K562 (cell line): ENCODE data around the gene DNM1. TPM values are rescaled to one million over a fixed set of nuclear protein-coding genes. Genes with fewer than 3 reads are reported as not detected.

Source experiments
- ATAC-seq: fragments of 200-7000 bp; cut with Tn5 transposase; 3 replicates; pipeline ENCODE4 v1.9.1; 2020; ENCODE audit warnings: moderate library complexity
- BruUV-seq: library from RNA; stranded (reverse); fragments of 400-500 nt; replicated peaks from 2 replicates; lab custom pipeline; 2021; lab: Mats Ljungman, UMichigan
- CTCF ChIA-PET: fragments of 300-600 bp; formaldehyde crosslinking; extraction: SDS; loops from one replicate; lab custom pipeline; 2021; ENCODE audit warnings: low intra/inter-chr PET ratio; lab: Yijun Ruan, JAX
- POLR2A ChIA-PET: fragments of 300-600, 350-650 bp; sonication (Branson Sonifier 250); formaldehyde crosslinking; extraction: SDS; loops from one replicate; lab custom pipeline; 2021; ENCODE audit warnings: antibody characterized with exemption, inconsistent platforms; lab: Yijun Ruan, JAX
- DNase-seq, 4 experiments: peaks; one replicate each; pipeline versions ENCODE4 v3.0.0 to v3.0.0-alpha.2; 2011 to 2018; ENCODE audit warnings: low spot score in 3 of 4, mixed read lengths in 3 of 4; ENCODE audit errors: extremely low read depth in 1 of 4
- FAIRE-seq: peaks from 2 replicates; lab custom pipeline; 2011; peaks lifted over from hg19 to GRCh38; lab: Jason Lieb, UNC
- H2AFZ ChIP-seq: 2 replicates; pipeline ENCODE4 v1.6.0; 2011; ENCODE audit warnings: low read depth, low read length, control low read depth, inconsistent platforms
- H3K27ac ChIP-seq: fragments of 200-600 bp; 3 replicates; pipeline ENCODE4 v1.8.0; 2011; ENCODE audit warnings: low read depth, mild to moderate bottlenecking, control low read depth, inconsistent platforms, low read length, moderate library complexity, mixed read lengths; ENCODE audit errors: extremely low read depth
- H3K27me3 ChIP-seq, 2 experiments: fragments of 300-600 bp in 1 of 2; 2 replicates in 1 of 2; 3 replicates in 1 of 2; pipeline versions ENCODE4 v1.6.0 to v1.8.0; 2011; ENCODE audit warnings: inconsistent platforms in 2 of 2, low read length in 2 of 2, mild to moderate bottlenecking in 1 of 2, mixed read lengths in 1 of 2, moderate library complexity in 1 of 2; ENCODE audit not compliant: control insufficient read depth in 2 of 2, insufficient read depth in 2 of 2
- H3K36me3 ChIP-seq: fragments of 300-600 bp; 3 replicates; pipeline ENCODE4 v1.8.0; 2011; ENCODE audit warnings: mild to moderate bottlenecking, low read length, inconsistent platforms; ENCODE audit not compliant: control insufficient read depth, insufficient read depth
- H3K4me1 ChIP-seq, 2 experiments: fragments of 200-600 bp in 1 of 2; replicated peaks in 1 of 2; 2 replicates in 1 of 2; 3 replicates in 1 of 2; pipeline versions ENCODE4 v1.5.1 to v1.8.0; 2011; ENCODE audit warnings: inconsistent platforms in 2 of 2, low read length in 2 of 2, mild to moderate bottlenecking in 1 of 2, mixed read lengths in 1 of 2, moderate library complexity in 1 of 2; ENCODE audit not compliant: control insufficient read depth in 2 of 2, insufficient read depth in 2 of 2
- H3K4me2 ChIP-seq: 2 replicates; pipeline ENCODE4 v1.6.1; 2011; ENCODE audit warnings: low read length, control low read depth, inconsistent platforms, mixed read lengths; ENCODE audit not compliant: insufficient read depth
- H3K4me3 ChIP-seq: fragments of 200-600 bp; sonication (generic), shearing (Covaris generic); 2 replicates; pipeline ENCODE4 v1.5.1; 2016; ENCODE audit warnings: control low read depth, inconsistent platforms
- H3K79me2 ChIP-seq: fragments of 200-600 bp; 3 replicates; pipeline ENCODE4 v1.8.0; 2011; ENCODE audit warnings: low read length, inconsistent platforms; ENCODE audit not compliant: control insufficient read depth, insufficient read depth
- H3K9ac ChIP-seq, 2 experiments: 2 replicates each; pipeline versions ENCODE4 v1.6.0 to v1.6.1; 2011; ENCODE audit warnings: low read depth in 2 of 2, low read length in 2 of 2, control low read depth in 1 of 2, inconsistent platforms in 1 of 2, mild to moderate bottlenecking in 1 of 2, mixed read lengths in 1 of 2; ENCODE audit not compliant: insufficient read depth in 1 of 2
- H3K9me1 ChIP-seq: one replicate; pipeline ENCODE4 v1.6.0; 2011; ENCODE audit warnings: inconsistent platforms, mild to moderate bottlenecking, low read length, moderate library complexity; ENCODE audit not compliant: control insufficient read depth, insufficient read depth
- H3K9me3 ChIP-seq: replicated peaks from 2 replicates; pipeline ENCODE4 v1.5.1; 2011; ENCODE audit warnings: low read depth, low read length, inconsistent platforms; ENCODE audit not compliant: control insufficient read depth, insufficient read depth
- H4K20me1 ChIP-seq: replicated peaks from 2 replicates; pipeline ENCODE4 v1.6.1; 2011; ENCODE audit warnings: low read length, inconsistent platforms, mixed read lengths; ENCODE audit not compliant: control insufficient read depth, insufficient read depth
- ETV1 ChIP-seq: fragments of 450-650 bp; conservative IDR thresholded peaks from 2 replicates; pipeline ENCODE4 v1.6.1; 2016; ENCODE audit warnings: missing genetic modification characterization, control low read depth, low read depth, missing compliant biosample characterization
- KLF1 ChIP-seq: fragments of 450-650 bp; IDR thresholded peaks from 2 replicates; pipeline ENCODE4 v1.6.1; 2016; ENCODE audit warnings: missing genetic modification characterization, missing compliant biosample characterization
- NUFIP1 ChIP-seq: fragments of 450-650 bp; IDR thresholded peaks from 2 replicates; pipeline ENCODE4 v1.6.1; 2018; ENCODE audit not compliant: partially characterized antibody
- SMAD3 ChIP-seq: fragments of 450-650 bp; formaldehyde crosslinking; conservative IDR thresholded peaks from 2 replicates; pipeline ENCODE4 v1.4.0; 2020; ENCODE audit warnings: mild to moderate bottlenecking
- ZNF41 ChIP-seq: fragments of 250-450 bp; sonication (Bioruptor Pico); conservative IDR thresholded peaks from 2 replicates; pipeline ENCODE4 v1.4.0; 2020; ENCODE audit warnings: mild to moderate bottlenecking
- ZNF436 ChIP-seq: fragments of 250-450, 450-650 bp; sonication (Bioruptor Pico); formaldehyde crosslinking; IDR thresholded peaks from 2 replicates; pipeline ENCODE4 v1.7.0; 2020; ENCODE audit warnings: mild to moderate bottlenecking
- ZNF551 ChIP-seq: fragments of 250-450 bp; sonication (Bioruptor Pico); IDR thresholded peaks from 2 replicates; pipeline ENCODE4 v1.5.0; 2021; ENCODE audit warnings: mild to moderate bottlenecking, moderate library complexity
- WGBS: fragments of 100-300 bp; shearing (Covaris generic); methylation state at CpG from one replicate; pipeline ENCODE4 v1.1.6; 2016; ENCODE audit warnings: low coverage, mixed read lengths; ENCODE audit not compliant: insufficient coverage; ENCODE audit errors: missing lambda C conversion rate; 5-methylcytosine and 5-hydroxymethylcytosine counted together
- in situ Hi-C: fragments of 300-500 bp; cut with MboI; formaldehyde crosslinking; loops from 4 replicates; pipeline ENCODE4 v1.15.0; 2018; ENCODE audit warnings: inconsistent platforms, mixed read lengths
- intact Hi-C: fragments of 100-400 bp; cut with micrococcal nuclease; formaldehyde crosslinking; loops from 2 replicates; pipeline ENCODE4 v1.14.2; 2022
- polyA plus RNA-seq, 8 experiments: library from polyadenylated mRNA; depleted of rRNA in 4 of 8; stranded (reverse) in 5 of 8; unstranded in 3 of 8; fragments of >200 nt; fragmentation: Nextera tagmentation in 2 of 8; fragmentation: Illumina TruSeq in 1 of 8; extraction: Ambion mirVana in 2 of 8; extraction: Trizol in 1 of 8; gene quantifications; 2 replicates each; pipeline versions ENCODE4 v1.2.1 to v1.2.3, GENCODE V29; 2011 to 2014; ENCODE audit warnings: inconsistent platforms in 1 of 8, missing spikeins in 1 of 8
- total RNA-seq, 7 experiments: library from RNA; depleted of rRNA in 6 of 7; stranded (reverse); fragments of >200 nt in 6 of 7; fragmentation: Illumina TruSeq in 2 of 7; extraction: Trizol in 2 of 7; gene quantifications; 2 replicates each; pipeline versions ENCODE4 v1.2.1 to v1.2.3, GENCODE V29; 2011 to 2021; ENCODE audit warnings: low replicate concordance in 1 of 7
- TF ChIP-seq, protein P1 (sequence below): fragments of 450-650 bp; IDR thresholded peaks from 2 replicates; pipeline ENCODE4 v1.6.1; 2018; ENCODE audit warnings: mild to moderate bottlenecking, low read depth; ENCODE audit not compliant: partially characterized antibody
- TF ChIP-seq, protein P2 (sequence below): fragments of 200-600 bp; sonication (generic); IDR thresholded peaks from one replicate; pipeline ENCODE4 v1.6.1; 2012; ENCODE audit warnings: mild to moderate bottlenecking, low read depth, low read length, inconsistent platforms

Gene DNM1
- total and polyA plus RNA-seq, 9 of the 15 experiments (the other 6 are each of a cell fraction or from before 2014, with no cell fraction given): 0.39 to 23.1 (median 9.1) TPM

DNA sequence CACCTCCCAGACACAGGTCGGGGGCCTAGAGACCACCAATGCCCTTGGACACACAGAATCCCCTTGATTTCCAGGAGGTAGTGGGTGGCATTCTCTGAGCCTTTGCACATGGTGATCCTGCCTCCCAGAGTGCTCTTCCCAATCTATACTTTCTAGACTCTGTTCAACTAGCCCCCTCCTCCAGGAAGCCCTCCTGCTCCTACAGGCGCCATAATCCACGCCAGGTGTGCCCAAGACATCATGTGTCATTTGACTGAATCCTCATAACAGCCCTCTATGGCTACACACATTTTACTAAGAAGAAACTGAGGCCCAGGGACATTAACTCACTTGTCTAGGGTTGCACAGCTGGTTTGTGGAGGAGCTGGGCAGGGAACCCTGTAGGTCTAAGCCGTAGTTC, 36.0 kb upstream of the DNM1 start:
- intact Hi-C loops (no loop called here), in situ Hi-C loops (no loop called here)
- BruUV-seq: no TSS peak
- FAIRE-seq: no peak
- 97% methylated on average over 4 of the region's 4 CpGs for WGBS
- no peak overlapping the region for H2AFZ ChIP-seq
- CTCF ChIA-PET: no interaction called here
- peaks cover 0 to 23% of the 10 kb centered on the region in 2 experiments; a peak in 3 of 5 replicates for H3K4me1 ChIP-seq
- no peak overlapping the region for H3K4me3 ChIP-seq
- no peak for ATAC-seq
- H3K27me3 ChIP-seq: no peaks in the 10 kb centered on the region
- POLR2A ChIA-PET: interaction anchor here (0.6 to 11.0 kb wide), 8 partner anchors 8 to 735 kb away, joined by 3 to 155 read pairs (median 4); no protein-coding TSS in a partner anchor
- H3K9me1 ChIP-seq: no peaks in the 10 kb centered on the region
- no peak overlapping the region for H3K27ac ChIP-seq
- peaks cover 20% of the 10 kb centered on the region; the same call in 1 of the 2 replicates for H4K20me1 ChIP-seq
- H3K9me3 ChIP-seq: no peaks in the 10 kb centered on the region
- H3K4me2 ChIP-seq: no peak overlapping the region
- H3K36me3 ChIP-seq: peaks cover 82% of the 10 kb centered on the region
- DNase-seq: no peak
- H3K9ac ChIP-seq: peak overlapping the region in 1 of 2 experiments; percentile 2; a peak in 1 of 4 replicates
- peaks cover 5% of the 10 kb centered on the region; the same call in 1 of the 3 replicates for H3K79me2 ChIP-seq
- TF ChIP-seq ZNF551 (no peak), ETV1 (tag) (no peak), KLF1 (no peak), NUFIP1 (no peak), SMAD3 (CRISPR knock-in tag) (no peak), ZNF436 (peak; percentile 69), ZNF41 (CRISPR knock-in tag) (no peak)
- TF ChIP-seq, protein P1, sequence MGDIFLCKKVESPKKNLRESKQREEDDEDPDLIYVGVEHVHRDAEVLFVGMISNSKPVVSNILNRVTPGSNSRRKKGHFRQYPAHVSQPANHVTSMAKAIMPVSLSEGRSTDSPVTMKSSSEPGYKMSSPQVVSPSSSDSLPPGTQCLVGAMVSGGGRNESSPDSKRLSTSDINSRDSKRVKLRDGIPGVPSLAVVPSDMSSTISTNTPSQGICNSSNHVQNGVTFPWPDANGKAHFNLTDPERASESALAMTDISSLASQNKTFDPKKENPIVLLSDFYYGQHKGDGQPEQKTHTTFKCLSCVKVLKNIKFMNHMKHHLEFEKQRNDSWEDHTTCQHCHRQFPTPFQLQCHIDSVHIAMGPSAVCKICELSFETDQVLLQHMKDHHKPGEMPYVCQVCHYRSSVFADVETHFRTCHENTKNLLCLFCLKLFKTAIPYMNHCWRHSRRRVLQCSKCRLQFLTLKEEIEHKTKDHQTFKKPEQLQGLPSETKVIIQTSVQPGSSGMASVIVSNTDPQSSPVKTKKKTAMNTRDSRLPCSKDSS: no peak
- TF ChIP-seq, protein P2, sequence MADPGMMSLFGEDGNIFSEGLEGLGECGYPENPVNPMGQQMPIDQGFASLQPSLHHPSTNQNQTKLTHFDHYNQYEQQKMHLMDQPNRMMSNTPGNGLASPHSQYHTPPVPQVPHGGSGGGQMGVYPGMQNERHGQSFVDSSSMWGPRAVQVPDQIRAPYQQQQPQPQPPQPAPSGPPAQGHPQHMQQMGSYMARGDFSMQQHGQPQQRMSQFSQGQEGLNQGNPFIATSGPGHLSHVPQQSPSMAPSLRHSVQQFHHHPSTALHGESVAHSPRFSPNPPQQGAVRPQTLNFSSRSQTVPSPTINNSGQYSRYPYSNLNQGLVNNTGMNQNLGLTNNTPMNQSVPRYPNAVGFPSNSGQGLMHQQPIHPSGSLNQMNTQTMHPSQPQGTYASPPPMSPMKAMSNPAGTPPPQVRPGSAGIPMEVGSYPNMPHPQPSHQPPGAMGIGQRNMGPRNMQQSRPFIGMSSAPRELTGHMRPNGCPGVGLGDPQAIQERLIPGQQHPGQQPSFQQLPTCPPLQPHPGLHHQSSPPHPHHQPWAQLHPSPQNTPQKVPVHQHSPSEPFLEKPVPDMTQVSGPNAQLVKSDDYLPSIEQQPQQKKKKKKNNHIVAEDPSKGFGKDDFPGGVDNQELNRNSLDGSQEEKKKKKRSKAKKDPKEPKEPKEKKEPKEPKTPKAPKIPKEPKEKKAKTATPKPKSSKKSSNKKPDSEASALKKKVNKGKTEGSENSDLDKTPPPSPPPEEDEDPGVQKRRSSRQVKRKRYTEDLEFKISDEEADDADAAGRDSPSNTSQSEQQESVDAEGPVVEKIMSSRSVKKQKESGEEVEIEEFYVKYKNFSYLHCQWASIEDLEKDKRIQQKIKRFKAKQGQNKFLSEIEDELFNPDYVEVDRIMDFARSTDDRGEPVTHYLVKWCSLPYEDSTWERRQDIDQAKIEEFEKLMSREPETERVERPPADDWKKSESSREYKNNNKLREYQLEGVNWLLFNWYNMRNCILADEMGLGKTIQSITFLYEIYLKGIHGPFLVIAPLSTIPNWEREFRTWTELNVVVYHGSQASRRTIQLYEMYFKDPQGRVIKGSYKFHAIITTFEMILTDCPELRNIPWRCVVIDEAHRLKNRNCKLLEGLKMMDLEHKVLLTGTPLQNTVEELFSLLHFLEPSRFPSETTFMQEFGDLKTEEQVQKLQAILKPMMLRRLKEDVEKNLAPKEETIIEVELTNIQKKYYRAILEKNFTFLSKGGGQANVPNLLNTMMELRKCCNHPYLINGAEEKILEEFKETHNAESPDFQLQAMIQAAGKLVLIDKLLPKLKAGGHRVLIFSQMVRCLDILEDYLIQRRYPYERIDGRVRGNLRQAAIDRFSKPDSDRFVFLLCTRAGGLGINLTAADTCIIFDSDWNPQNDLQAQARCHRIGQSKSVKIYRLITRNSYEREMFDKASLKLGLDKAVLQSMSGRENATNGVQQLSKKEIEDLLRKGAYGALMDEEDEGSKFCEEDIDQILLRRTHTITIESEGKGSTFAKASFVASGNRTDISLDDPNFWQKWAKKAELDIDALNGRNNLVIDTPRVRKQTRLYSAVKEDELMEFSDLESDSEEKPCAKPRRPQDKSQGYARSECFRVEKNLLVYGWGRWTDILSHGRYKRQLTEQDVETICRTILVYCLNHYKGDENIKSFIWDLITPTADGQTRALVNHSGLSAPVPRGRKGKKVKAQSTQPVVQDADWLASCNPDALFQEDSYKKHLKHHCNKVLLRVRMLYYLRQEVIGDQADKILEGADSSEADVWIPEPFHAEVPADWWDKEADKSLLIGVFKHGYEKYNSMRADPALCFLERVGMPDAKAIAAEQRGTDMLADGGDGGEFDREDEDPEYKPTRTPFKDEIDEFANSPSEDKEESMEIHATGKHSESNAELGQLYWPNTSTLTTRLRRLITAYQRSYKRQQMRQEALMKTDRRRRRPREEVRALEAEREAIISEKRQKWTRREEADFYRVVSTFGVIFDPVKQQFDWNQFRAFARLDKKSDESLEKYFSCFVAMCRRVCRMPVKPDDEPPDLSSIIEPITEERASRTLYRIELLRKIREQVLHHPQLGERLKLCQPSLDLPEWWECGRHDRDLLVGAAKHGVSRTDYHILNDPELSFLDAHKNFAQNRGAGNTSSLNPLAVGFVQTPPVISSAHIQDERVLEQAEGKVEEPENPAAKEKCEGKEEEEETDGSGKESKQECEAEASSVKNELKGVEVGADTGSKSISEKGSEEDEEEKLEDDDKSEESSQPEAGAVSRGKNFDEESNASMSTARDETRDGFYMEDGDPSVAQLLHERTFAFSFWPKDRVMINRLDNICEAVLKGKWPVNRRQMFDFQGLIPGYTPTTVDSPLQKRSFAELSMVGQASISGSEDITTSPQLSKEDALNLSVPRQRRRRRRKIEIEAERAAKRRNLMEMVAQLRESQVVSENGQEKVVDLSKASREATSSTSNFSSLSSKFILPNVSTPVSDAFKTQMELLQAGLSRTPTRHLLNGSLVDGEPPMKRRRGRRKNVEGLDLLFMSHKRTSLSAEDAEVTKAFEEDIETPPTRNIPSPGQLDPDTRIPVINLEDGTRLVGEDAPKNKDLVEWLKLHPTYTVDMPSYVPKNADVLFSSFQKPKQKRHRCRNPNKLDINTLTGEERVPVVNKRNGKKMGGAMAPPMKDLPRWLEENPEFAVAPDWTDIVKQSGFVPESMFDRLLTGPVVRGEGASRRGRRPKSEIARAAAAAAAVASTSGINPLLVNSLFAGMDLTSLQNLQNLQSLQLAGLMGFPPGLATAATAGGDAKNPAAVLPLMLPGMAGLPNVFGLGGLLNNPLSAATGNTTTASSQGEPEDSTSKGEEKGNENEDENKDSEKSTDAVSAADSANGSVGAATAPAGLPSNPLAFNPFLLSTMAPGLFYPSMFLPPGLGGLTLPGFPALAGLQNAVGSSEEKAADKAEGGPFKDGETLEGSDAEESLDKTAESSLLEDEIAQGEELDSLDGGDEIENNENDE: no peak
